PC-3 (cell line): Measurements from ENCODE around the gene CHIT1. TPM values are rescaled to one million over a fixed set of nuclear protein-coding genes. Genes with fewer than 3 reads are reported as not detected.

Source experiments
- ATAC-seq: fragments of 200-7000 bp; cut with Tn5 transposase; 2 replicates; pipeline ENCODE4 v1.9.1; 2020; ENCODE audit warnings: mild to moderate bottlenecking, moderate library complexity
- Bru-seq: library from RNA; stranded (reverse); fragments of 400-500 nt; gene quantifications from one replicate; lab custom pipeline; 2021; lab: Mats Ljungman, UMichigan
- BruChase-seq, 2 experiments: library from RNA; stranded (reverse); fragments of 400-500 nt; gene quantifications; one replicate each; lab custom pipeline; 2021; lab: Mats Ljungman, UMichigan
- BruUV-seq: library from RNA; stranded (reverse); fragments of 400-500 nt; replicated peaks from 2 replicates; lab custom pipeline; 2021; lab: Mats Ljungman, UMichigan
- CTCF ChIA-PET: fragments of 300-600 bp; sonication (Branson Sonifier 250); formaldehyde crosslinking; loops from one replicate; lab custom pipeline; 2022; ENCODE audit warnings: antibody characterized with exemption; lab: Charles Lee
- POLR2A ChIA-PET: fragments of 300-600 bp; sonication (Branson Sonifier 250); formaldehyde crosslinking; loops from one replicate; lab custom pipeline; 2022; ENCODE audit warnings: antibody characterized with exemption; ENCODE audit not compliant: unreplicated experiment; lab: Charles Lee
- DNase-seq: peaks from one replicate; pipeline ENCODE4 v3.0.0-alpha.2; 2015
- H2AFZ ChIP-seq: fragments of 300-600 bp; sonication (generic); 2 replicates; pipeline ENCODE4 v1.6.0; 2016; ENCODE audit warnings: antibody characterized with exemption, low read length
- H3F3A ChIP-seq: fragments of 300-600 bp; sonication (generic); one replicate; pipeline ENCODE4 v1.6.0; 2017; ENCODE audit warnings: antibody characterized with exemption, low read length, control low read depth, mild to moderate bottlenecking; ENCODE audit not compliant: unreplicated experiment
- H3K27ac ChIP-seq: fragments of 300-600 bp; sonication (generic); 2 replicates; pipeline ENCODE4 v1.5.1; 2016; ENCODE audit warnings: mild to moderate bottlenecking, low read length
- H3K27me3 ChIP-seq: fragments of 300-600 bp; sonication (generic); 2 replicates; pipeline ENCODE4 v1.6.1; 2016; ENCODE audit warnings: low read length, mixed read lengths
- H3K36me3 ChIP-seq: fragments of 300-600 bp; sonication (generic); 2 replicates; pipeline ENCODE4 v1.6.1; 2016; ENCODE audit warnings: low read depth, mixed run types, low read length, mixed read lengths
- H3K4me1 ChIP-seq: fragments of 300-600 bp; sonication (generic); 2 replicates; pipeline ENCODE4 v1.5.1; 2016; ENCODE audit warnings: low read length; ENCODE audit not compliant: insufficient read depth
- H3K4me2 ChIP-seq: fragments of 300-600 bp; sonication (generic); 2 replicates; pipeline ENCODE4 v1.6.0; 2016; ENCODE audit warnings: low read length
- H3K4me3 ChIP-seq: fragments of 300-600 bp; sonication (generic); 2 replicates; pipeline ENCODE4 v1.5.1; 2016; ENCODE audit warnings: mild to moderate bottlenecking, low read length, mixed read lengths
- H3K79me2 ChIP-seq: fragments of 300-600 bp; sonication (generic); 2 replicates; pipeline ENCODE4 v1.6.1; 2017; ENCODE audit warnings: low read length, mixed read lengths
- H3K9ac ChIP-seq: fragments of 300-600 bp; sonication (generic); 2 replicates; pipeline ENCODE4 v1.6.0; 2016; ENCODE audit warnings: mild to moderate bottlenecking, low read length
- H3K9me2 ChIP-seq: fragments of 300-600 bp; sonication (generic); replicated peaks from 2 replicates; pipeline ENCODE4 v1.6.1; 2016; ENCODE audit warnings: mixed run types, low read length, mixed read lengths
- H3K9me3 ChIP-seq: fragments of 300-600 bp; sonication (generic); 2 replicates; pipeline ENCODE4 v1.6.1; 2016; ENCODE audit warnings: low read length, mixed read lengths
- H4K20me1 ChIP-seq: fragments of 300-600 bp; sonication (generic); 2 replicates; pipeline ENCODE4 v1.6.1; 2016; ENCODE audit warnings: low read length, mixed read lengths
- CTCF ChIP-seq: fragments of 300-600 bp; sonication (generic); conservative IDR thresholded peaks from 2 replicates; pipeline ENCODE4 v1.5.1; 2017; ENCODE audit warnings: antibody characterized with exemption, low read depth, mild to moderate bottlenecking, low read length
- EZH2 ChIP-seq: fragments of 300-600 bp; sonication (generic); IDR thresholded peaks from one replicate; pipeline ENCODE4 v1.6.1; 2017; ENCODE audit warnings: antibody characterized with exemption, mild to moderate bottlenecking, low read length; ENCODE audit not compliant: unreplicated experiment
- EZH2phosphoT487 ChIP-seq: fragments of 300-600 bp; sonication (generic); IDR thresholded peaks from 2 replicates; pipeline ENCODE4 v1.6.1; 2018; ENCODE audit warnings: mild to moderate bottlenecking, antibody characterized with exemption, low read length, borderline replicate concordance
- intact Hi-C: fragments of 100-400 bp; cut with micrococcal nuclease; formaldehyde crosslinking; loops from 2 replicates; pipeline ENCODE4 v1.9.0; 2023
- long read RNA-seq: library from polyadenylated mRNA; unstranded; transcript quantifications from one replicate; pipeline ENCODE4 v2.0.0, GENCODE V29; 2021; ENCODE audit not compliant: unreplicated experiment
- total RNA-seq: library from RNA; depleted of rRNA; stranded (reverse); fragments of >200 nt; gene quantifications from 2 replicates; pipeline ENCODE4 v1.2.3, GENCODE V29; 2014; rRNA removed

Gene CHIT1
- total RNA-seq: 0.06 TPM in 1 of 2 replicates, not detected in the other
- Bru-seq, nascent RNA: not detected
- not detected for BruChase-seq, experiment 1, labeled RNA remaining after a 6-hour chase
- BruChase-seq, experiment 2, labeled RNA remaining after a 2-hour chase: percentile 5 among the genes with signal in this experiment
- long read RNA-seq: 0 reads

- POLR2A ChIA-PET: no interaction called here
- Histone ChIP-seq H3K9me2 (no peaks in the 10 kb centered on the region), H3K27ac (no peak within 1 kb of the TSS), H3K4me2 (no peak within 1 kb of the TSS), H3F3A (no peaks in the 10 kb centered on the region), H4K20me1 (no peaks in the 10 kb centered on the region), H3K27me3 (peaks cover 62% of the 10 kb centered on the region), H3K36me3 (no peaks in the 10 kb centered on the region), H3K4me1 (no peaks in the 10 kb centered on the region), H3K79me2 (no peaks in the 10 kb centered on the region), H3K4me3 (no peak within 1 kb of the TSS), H3K9me3 (no peaks in the 10 kb centered on the region), H2AFZ (no peak within 1 kb of the TSS), H3K9ac (no peak within 1 kb of the TSS)
- intact Hi-C loops: no loop called here
- TF ChIP-seq EZH2phosphoT487: no peak
- no peak for TF ChIP-seq CTCF
- no peak for TF ChIP-seq EZH2
- DNase-seq (no peak), ATAC-seq (no peak)
- CTCF ChIA-PET: no interaction called here
- BruUV-seq: no TSS peak
Measured at GRCh38 chr1:203229471-203230135, at the start of gene CHIT1. Gene CHIT1 (minus strand): TSS chr1:203229673. CDS start chr1:203229636, 37 bp downstream.

GRCh38 chr1:203278885-203279406, 49.5 kb upstream of the CHIT1 start:
- CTCF ChIA-PET: no interaction called here
- no peak for TF ChIP-seq EZH2phosphoT487
- TF ChIP-seq CTCF: no peak
- TF ChIP-seq EZH2: no peak
- POLR2A ChIA-PET: no interaction called here
- Histone ChIP-seq H3K27ac (no peak overlapping the region), H4K20me1 (no peaks in the 10 kb centered on the region), H3K9me2 (no peaks in the 10 kb centered on the region), H3K4me1 (peaks cover 9% of the 10 kb centered on the region), H2AFZ (no peak overlapping the region), H3K9ac (no peak overlapping the region), H3K4me3 (no peak overlapping the region), H3K9me3 (no peaks in the 10 kb centered on the region), H3K4me2 (no peak overlapping the region), H3F3A (no peaks in the 10 kb centered on the region), H3K79me2 (no peaks in the 10 kb centered on the region), H3K27me3 (peaks cover 2% of the 10 kb centered on the region; the same call in 1 of the 2 replicates), H3K36me3 (no peaks in the 10 kb centered on the region)
- ATAC-seq (no peak), DNase-seq (no peak)
- intact Hi-C loops: no loop called here
- no TSS peak for BruUV-seq
